A549 (cell line): ENCODE data around the gene PKIG.

Experiments used
- CTCF ChIP-seq: fragments of >200 bp; sonication (Bioruptor Twin); formaldehyde crosslinking; IDR thresholded peaks from 3 replicates; pipeline ENCODE4 v1.5.1; 2016
- FOSL2 ChIP-seq, 2 experiments: fragments of 450-650 bp in 1 of 2; fragments of >200 bp in 1 of 2; sonication (Bioruptor Twin) in 1 of 2; formaldehyde crosslinking; IDR thresholded peaks; 2 replicates each; pipeline versions ENCODE4 v1.5.0 to v1.6.1; 2016 to 2020; ENCODE audit warnings: mild to moderate bottlenecking in 1 of 2, moderate library complexity in 1 of 2
- HMGXB4 ChIP-seq: fragments of 250-450 bp; sonication (Bioruptor Pico); IDR thresholded peaks from 2 replicates; pipeline ENCODE4 v1.5.0; 2021; ENCODE audit warnings: mild to moderate bottlenecking, moderate library complexity, borderline replicate concordance
- HOXA7 ChIP-seq: fragments of 250-450 bp; sonication (Bioruptor Pico); IDR thresholded peaks from 2 replicates; pipeline ENCODE4 v1.5.0; 2020; ENCODE audit warnings: mild to moderate bottlenecking, moderate library complexity
- RAD21 ChIP-seq, 2 experiments: fragments of >200 bp in 1 of 2; sonication (Bioruptor Twin) in 1 of 2; formaldehyde crosslinking in 1 of 2; IDR thresholded peaks in 1 of 2; conservative IDR thresholded peaks in 1 of 2; 2 replicates in 1 of 2; 3 replicates in 1 of 2; pipeline ENCODE4 v1.6.1; 2012 to 2018; ENCODE audit warnings: inconsistent platforms in 1 of 2

- no peak for TF ChIP-seq HMGXB4 (CRISPR knock-in tag)
- TF ChIP-seq RAD21 (conservative IDR thresholded peaks at IDR 0.05 in 1 of 2, IDR thresholded peaks at IDR 0.05 in 1 of 2) = no peak
- no peak for TF ChIP-seq HOXA7 (CRISPR knock-in tag)
- no peak for TF ChIP-seq FOSL2 (IDR thresholded peaks at IDR 0.05)
- no peak for TF ChIP-seq FOSL2 (CRISPR knock-in tag; IDR thresholded peaks at IDR 0.05)
- TF ChIP-seq CTCF = no peak
Observed at GRCh38 chr20:44659931-44660330, 77.6 kb downstream of the PKIG start.
